Uterus (tissue), 2 donors: ENCODE results near the gene B3GALNT2.
"Not testable (repeated sequence)": the region's sequence is repeated elsewhere in the genome, so short reads cannot be mapped to it uniquely, and the experiment has no call there.

Source experiments
- CTCF ChIP-seq, 4 experiments: fragments of 200-600 bp in 2 of 4; fragments of 450-650 bp in 2 of 4; sonication (generic) in 2 of 4; IDR thresholded peaks; one replicate each; pipeline ENCODE4 v1.5.1; 2016 to 2019; ENCODE audit warnings: antibody characterized with exemption in 4 of 4, mild to moderate bottlenecking in 2 of 4, moderate library complexity in 1 of 4
- POLR2A ChIP-seq, 2 donors: fragments of 450-650 bp; IDR thresholded peaks; one replicate each; pipeline ENCODE4 v1.6.1; 2016; ENCODE audit warnings: antibody characterized with exemption in 2 of 2, mild to moderate bottlenecking in 1 of 2, moderate library complexity in 1 of 2

DNA sequence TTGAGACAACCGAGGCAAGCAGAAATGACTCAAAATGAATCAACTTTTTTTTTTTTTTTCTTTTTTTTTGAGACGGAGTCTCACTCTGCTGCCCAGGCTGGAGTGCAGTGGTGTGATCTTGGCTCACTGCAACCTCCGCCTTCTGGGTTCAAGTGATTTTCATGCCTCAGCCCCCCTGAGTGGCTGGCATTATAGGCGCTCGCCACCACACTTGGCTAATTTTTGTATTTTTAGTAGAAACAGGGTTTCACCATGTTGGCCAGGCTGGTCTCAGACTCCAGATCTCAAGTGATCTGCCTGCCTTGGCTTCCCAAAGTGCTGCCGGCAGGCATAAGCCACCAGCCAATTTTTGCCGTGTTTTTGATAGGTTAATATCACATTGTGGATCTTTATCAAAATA lies 46.4 kb downstream of the B3GALNT2 start:
- not testable (repeated sequence) for TF ChIP-seq CTCF, POLR2A (IDR thresholded peaks at IDR 0.05)
